PFSK-1 (cell line): Measurements from ENCODE around the gene PLA2G4D.

Experiments
- POLR2AphosphoS5 ChIP-seq: IDR thresholded peaks from 2 replicates; pipeline ENCODE4 v1.6.1; 2012; ENCODE audit warnings: low read depth, mild to moderate bottlenecking, control low read depth, low read length, moderate library complexity
- TAF1 ChIP-seq: IDR thresholded peaks from 2 replicates; pipeline ENCODE4 v1.6.1; 2012; ENCODE audit warnings: low read length, control low read depth, borderline replicate concordance; ENCODE audit not compliant: insufficient read depth
- TF ChIP-seq, protein P1 (sequence below), 2 experiments: IDR thresholded peaks; 2 replicates each; pipeline versions ENCODE4 v1.6.1 to v1.8.0; 2011 to 2012; ENCODE audit warnings: low read depth in 2 of 2, low read length in 2 of 2, control low read depth in 1 of 2, inconsistent platforms in 1 of 2, mild to moderate bottlenecking in 1 of 2, moderate library complexity in 1 of 2; ENCODE audit not compliant: insufficient read depth in 1 of 2

- TF ChIP-seq TAF1 (no peak), POLR2AphosphoS5 (no peak)
- TF ChIP-seq, protein P1, sequence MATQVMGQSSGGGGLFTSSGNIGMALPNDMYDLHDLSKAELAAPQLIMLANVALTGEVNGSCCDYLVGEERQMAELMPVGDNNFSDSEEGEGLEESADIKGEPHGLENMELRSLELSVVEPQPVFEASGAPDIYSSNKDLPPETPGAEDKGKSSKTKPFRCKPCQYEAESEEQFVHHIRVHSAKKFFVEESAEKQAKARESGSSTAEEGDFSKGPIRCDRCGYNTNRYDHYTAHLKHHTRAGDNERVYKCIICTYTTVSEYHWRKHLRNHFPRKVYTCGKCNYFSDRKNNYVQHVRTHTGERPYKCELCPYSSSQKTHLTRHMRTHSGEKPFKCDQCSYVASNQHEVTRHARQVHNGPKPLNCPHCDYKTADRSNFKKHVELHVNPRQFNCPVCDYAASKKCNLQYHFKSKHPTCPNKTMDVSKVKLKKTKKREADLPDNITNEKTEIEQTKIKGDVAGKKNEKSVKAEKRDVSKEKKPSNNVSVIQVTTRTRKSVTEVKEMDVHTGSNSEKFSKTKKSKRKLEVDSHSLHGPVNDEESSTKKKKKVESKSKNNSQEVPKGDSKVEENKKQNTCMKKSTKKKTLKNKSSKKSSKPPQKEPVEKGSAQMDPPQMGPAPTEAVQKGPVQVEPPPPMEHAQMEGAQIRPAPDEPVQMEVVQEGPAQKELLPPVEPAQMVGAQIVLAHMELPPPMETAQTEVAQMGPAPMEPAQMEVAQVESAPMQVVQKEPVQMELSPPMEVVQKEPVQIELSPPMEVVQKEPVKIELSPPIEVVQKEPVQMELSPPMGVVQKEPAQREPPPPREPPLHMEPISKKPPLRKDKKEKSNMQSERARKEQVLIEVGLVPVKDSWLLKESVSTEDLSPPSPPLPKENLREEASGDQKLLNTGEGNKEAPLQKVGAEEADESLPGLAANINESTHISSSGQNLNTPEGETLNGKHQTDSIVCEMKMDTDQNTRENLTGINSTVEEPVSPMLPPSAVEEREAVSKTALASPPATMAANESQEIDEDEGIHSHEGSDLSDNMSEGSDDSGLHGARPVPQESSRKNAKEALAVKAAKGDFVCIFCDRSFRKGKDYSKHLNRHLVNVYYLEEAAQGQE (IDR thresholded peaks at IDR 0.05; ENCODE audit: insufficient read depth in 1 of 2, low read depth in 2 of 2, low read length in 2 of 2) = no peak
Observed at GRCh38 chr15:42021593-42021992, 72.8 kb downstream of the PLA2G4D start.
